Epithelial cell of prostate (primary cell): ENCODE data around the gene OTOGL.
"Not testable (repeated sequence)": the region's sequence is repeated elsewhere in the genome, so short reads cannot be mapped to it uniquely, and the experiment has no call there.

Source experiments
- DNase-seq: peaks from one replicate; pipeline ENCODE4 v3.0.0-alpha.2; 2011; ENCODE audit warnings: low read depth, low spot score
- H3K27ac ChIP-seq: fragments of 450-650 bp; 2 replicates; pipeline ENCODE4 v1.5.1; 2017; ENCODE audit warnings: mild to moderate bottlenecking

Gene OTOGL

GRCh38 chr12:80118565-80119324, 19.4 kb downstream of the OTOGL start:
- no peak for DNase-seq
- no peak overlapping the region for H3K27ac ChIP-seq

- DNase-seq, result no peak
- H3K27ac ChIP-seq, result no peak overlapping the region
Measured at GRCh38 chr12:80120994-80121393, 21.7 kb downstream of the OTOGL start.

DNA sequence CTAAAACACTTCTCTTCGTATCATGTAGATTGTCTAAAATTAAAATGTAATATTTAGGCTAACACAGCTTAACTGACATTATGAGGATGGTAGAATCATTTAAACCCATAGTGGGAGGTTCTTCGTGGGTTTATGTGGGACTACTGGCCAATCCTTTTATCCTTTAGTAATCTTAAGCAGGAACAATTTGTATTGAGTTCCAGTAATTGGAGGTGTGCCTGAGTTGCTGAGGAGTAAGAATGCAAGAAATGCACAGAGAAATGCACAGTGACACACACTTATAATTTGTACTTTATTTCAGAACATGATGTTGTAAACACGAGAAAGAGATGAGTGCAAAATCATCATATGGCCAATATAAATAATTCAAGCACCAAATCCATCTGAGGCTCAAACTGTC, 22.3 kb downstream of the OTOGL start:
- no peak for DNase-seq
- H3K27ac ChIP-seq, result no peak overlapping the region

DNA sequence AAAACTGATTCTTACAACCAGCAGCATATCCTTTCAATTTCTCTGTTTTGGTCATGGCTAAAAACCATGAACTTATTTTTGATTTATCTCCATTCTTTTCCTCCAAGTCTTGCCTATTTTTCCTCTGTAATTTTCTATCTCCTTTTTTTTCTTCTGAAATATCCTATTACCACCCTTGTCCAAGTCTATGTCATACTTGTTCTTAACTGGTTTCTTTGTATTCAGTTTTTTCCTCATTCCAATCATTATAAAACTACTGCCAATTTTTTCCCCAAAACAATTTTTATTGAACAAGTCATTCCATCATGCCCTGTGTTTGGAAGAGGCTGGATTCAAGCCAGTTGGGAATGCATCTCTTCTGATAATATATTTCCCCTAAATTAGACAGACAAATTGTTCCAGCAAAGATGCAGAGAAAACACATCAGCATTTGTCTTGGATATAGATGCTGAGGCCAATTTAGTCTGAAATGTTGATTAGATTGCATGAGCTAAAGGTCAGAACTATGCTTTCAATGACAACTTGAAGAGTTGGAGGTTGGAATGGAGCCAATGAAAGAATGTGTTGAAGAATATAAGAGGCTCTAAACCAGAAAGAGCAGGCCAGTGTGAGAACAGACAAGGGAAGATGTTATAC, 30.7 kb downstream of the OTOGL start:
- no peak for DNase-seq
- no peak overlapping the region for H3K27ac ChIP-seq

- DNase-seq, result no peak
- no peak overlapping the region for H3K27ac ChIP-seq
Measured at GRCh38 chr12:80135624-80136023, 36.3 kb downstream of the OTOGL start.

DNA sequence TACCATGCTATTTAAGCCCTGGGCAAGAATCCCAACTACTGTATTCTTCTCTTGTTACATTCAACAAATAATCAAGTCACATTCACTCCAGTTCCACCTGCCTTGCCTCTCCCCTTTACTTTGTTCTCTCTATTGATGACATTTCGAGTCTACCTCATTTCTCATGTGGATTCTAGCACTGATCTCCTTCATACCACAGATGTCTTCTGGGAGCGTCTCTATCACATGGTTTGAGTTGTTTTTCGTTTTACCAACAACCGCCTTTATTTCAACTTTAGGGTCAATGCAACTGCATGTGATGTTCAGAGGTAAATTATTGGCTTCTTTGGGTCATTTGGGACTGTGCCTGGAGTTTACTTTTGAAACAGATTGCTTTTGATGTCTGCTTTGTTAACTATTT, 40.7 kb downstream of the OTOGL start:
- no peak overlapping the region for H3K27ac ChIP-seq
- no peak for DNase-seq

- no peak overlapping the region for H3K27ac ChIP-seq
- DNase-seq, result no peak
Measured at GRCh38 chr12:80142640-80143039, 43.3 kb downstream of the OTOGL start.

DNA sequence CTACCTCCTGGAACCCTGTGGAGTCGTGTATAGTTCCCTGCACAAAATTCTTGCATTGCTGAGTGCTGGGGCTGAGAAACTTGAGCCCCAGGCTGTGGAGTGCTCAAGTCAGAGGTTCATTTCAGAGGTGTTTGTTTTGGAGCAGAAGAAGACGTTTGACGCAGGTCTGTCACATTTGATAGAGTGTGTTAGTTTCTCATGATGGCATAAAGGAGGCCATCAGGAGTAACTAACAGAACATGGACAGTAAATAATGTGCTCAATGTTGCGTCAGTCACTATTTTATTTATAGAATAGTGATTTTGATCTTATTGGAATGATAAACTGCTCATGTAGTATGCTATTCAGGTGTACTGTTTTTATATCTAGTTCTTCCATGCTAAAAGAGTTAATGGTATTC, 44.2 kb downstream of the OTOGL start:
- H3K27ac ChIP-seq, result no peak overlapping the region
- DNase-seq, result no peak

DNA sequence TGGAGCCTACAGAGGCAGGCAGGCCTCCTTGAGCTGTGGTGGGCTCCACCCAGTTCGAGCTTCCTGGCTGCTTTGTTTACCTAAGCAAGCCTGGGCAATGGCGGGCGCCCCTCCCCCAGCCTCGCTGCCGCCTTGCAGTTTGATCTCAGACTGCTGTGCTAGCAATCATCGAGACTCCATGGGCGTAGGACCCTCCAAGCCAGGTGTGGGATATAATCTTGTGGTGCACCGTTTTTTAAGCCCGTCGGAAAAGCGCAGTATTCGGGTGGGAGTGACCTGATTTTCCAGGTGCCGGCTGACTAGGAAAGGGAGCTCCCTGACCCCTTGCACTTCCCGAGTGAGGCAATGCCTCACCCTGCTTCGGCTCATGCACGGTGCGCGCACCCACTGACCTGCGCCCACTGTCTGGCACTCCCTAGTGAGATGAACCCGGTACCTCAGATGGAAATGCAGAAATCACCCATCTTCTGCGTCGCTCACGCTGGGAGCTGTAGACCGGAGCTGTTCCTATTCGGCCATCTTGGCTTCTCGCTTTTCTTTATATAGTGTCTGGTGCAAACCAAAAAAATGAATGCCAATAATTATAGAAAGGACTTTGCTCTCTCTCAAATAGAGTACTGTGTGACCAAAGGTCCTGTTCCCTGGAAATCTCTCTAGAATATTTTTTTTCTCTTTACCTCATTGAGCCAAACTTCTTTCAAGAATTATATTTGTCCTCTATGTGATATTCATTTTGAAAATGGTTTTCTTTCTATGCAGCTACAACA, 50.4 kb downstream of the OTOGL start:
- DNase-seq, H3K27ac ChIP-seq: not testable (repeated sequence)

DNA sequence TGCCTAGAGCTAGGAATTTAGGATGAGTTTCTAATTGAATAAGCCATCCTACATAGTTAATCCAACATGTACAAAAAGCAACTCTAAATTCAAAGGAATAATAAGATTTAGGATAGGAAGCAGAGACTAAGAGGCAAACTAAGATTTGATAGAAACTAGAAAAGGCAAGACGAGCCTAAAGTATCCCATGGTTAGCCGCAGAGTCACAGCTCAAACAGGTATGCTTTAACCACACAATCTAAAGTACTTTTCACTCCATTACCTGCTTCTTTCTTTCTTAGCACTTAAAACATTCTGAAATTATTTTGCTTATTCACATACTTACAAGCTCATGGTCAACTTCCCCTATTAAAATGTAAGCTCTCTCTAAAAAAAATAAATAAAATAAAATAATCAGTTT, 51.8 kb downstream of the OTOGL start:
- H3K27ac ChIP-seq, result no peak overlapping the region
- DNase-seq, result no peak

DNA sequence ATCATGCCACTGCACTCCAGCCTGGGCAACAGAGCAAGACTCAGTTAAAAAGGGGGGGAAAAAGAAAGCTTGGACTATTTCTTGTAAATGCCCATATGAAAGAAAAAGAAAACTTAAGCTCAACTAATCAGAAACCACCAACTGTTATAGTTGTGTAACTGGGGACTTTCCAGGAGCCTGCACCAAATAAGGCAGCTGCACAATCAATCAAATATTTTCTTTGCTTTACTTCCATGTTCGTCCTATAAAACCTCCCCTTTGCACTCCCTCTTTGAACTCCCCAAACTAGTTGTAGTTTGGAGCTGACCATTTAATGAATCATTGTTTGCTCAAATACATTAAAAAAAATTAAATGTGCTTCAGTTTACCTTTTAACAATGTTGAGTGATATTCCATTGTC, 54.9 kb downstream of the OTOGL start:
- DNase-seq, result peak; percentile 46

DNA sequence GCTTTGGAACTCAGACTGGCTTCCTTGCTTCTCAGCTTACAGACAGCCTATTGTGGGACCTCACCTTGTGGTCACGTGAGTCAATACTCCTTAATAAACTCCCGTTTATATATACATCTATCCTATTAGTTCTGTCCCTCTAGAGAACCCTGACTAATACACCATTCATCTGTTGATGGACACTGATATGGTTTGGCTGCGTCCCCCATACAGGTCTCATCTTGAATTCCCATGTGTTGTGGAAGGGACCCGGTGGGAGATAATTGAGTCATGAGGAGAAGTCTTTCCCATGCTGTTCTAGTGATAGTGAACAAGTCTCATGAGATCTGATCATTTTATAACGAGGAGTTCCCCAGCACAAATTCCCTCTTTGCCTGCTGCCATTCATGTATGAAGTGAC, 57.0 kb downstream of the OTOGL start:
- no peak overlapping the region for H3K27ac ChIP-seq
- no peak for DNase-seq

More for the DNA sequence above, 54.9 kb downstream of the OTOGL start:
- no peak overlapping the region for H3K27ac ChIP-seq

GRCh38 chr12:80157645-80158044, 58.3 kb downstream of the OTOGL start:
- DNase-seq, result no peak
- H3K27ac ChIP-seq, result no peak overlapping the region

DNA sequence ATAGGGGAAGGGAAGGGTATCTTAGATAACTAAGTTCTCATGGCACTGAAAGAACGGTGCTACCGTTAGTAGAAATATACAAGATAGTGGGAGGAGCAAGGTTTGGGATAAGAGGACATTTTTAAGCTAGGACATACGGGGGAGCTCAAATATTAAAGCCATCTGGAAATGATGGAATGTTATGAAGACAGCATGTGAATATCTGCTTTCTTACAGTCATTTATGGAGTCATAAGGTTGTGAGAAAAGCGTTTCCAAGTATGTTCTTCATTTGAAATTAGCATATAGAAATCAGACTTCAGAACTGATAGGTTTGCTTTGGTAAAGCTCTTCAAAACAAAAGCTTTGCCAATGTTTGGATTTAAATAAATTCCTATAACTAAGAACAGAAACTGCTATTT, 62.3 kb downstream of the OTOGL start:
- no peak for DNase-seq
- H3K27ac ChIP-seq, result no peak overlapping the region

GRCh38 chr12:80162177-80162576, 62.8 kb downstream of the OTOGL start:
- no peak overlapping the region for H3K27ac ChIP-seq
- no peak for DNase-seq

- no peak for DNase-seq
- H3K27ac ChIP-seq, result no peak overlapping the region
Measured at GRCh38 chr12:80165746-80166145, 66.4 kb downstream of the OTOGL start.

GRCh38 chr12:80166751-80167150, 67.4 kb downstream of the OTOGL start:
- no peak overlapping the region for H3K27ac ChIP-seq
- DNase-seq, result no peak

DNA sequence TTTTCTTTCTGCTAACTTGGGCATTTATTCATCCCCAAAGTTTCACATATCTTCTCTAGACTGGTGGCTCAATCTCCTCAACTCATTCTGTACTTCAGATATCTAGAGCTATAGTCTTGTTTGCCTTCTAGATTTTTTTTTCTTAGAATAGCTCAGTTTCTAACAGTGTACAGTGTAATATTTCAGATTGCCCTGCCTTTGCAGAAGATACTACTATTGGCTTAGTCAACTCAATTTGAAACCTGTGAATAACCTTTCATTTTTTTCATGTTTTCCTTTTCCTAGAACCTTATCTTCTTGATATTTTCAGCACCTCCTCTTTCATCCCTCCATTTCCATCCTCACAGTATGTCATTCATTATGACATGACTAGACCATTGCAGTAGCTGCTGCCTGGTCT, 69.6 kb downstream of the OTOGL start:
- no peak for DNase-seq
- no peak overlapping the region for H3K27ac ChIP-seq

DNA sequence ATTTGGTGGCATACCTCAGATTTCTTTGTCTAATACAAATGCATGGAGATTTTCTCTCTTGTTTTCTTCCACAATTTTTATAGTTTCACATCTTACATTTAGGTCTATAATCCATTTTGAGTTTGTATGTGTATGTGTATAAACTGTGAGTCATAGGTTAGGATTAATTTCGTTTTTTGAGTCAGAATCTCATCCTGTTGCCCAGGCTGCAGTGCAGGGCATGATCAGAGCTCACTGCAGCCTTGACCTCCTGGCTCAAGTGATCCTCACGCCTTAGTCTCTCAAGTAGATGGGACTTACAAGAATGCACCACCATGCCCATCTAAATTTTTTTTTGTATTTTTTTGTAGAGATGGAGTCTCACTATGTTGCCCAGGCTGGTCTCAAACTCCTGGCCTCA, 71.6 kb downstream of the OTOGL start:
- H3K27ac ChIP-seq, result no peak overlapping the region
- no peak for DNase-seq

DNA sequence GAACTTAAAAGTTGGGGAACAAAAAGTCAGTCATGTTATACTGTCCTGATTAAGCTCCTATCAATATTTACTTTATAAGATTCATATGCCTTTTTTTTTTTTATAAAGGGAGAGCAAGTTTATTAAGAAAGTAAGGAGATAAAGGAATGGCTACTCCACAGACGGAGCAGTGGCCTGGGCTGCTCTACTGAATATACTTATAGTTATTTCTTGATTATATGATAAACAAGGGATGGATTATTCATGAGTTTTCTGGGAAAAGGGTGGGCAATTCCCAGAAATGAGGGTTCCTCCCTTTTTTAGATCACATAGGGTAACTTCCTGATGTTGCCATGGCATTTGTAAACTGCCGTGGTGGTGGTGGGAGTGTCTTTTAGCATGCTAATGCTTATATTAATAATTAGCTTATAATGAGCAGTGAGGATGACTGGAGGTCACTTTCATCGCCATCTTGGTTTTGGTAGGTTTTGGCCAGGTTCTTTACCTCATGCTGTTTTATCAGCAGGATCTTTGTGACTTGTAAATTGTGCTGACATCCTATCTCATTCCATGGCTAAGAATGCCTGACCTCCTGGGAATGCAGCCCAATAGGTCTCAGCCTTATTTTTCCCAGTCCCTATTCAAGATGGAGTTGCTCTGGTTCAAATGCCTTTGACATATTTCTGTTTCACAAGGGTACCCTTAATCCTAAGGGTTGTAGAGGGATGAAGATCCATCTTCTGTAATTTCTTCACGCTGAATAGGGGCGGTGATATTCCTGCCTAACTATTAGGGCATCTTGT, 73.9 kb downstream of the OTOGL start:
- H3K27ac ChIP-seq, result no peak overlapping the region
- no peak for DNase-seq
